GM19351 (cell line): ENCODE results near the gene MLIP.
A peak's percentile ranks its signal among the peaks of the same experiment; 100 is the strongest.
"Not testable (repeated sequence)": the region's sequence is repeated elsewhere in the genome, so short reads cannot be mapped to it uniquely, and the experiment has no call there.

Experiments used
- ATAC-seq: cut with Tn5 transposase; IDR thresholded peaks from one replicate; pipeline ENCODE4 v1.9.1; 2021; ENCODE audit warnings: mild to moderate bottlenecking, moderate library complexity; ENCODE audit not compliant: unreplicated experiment

Gene MLIP

GRCh38 chr6:54140811-54141210 lies 29.6 kb downstream of the MLIP start:
- ATAC-seq, result no peak

- no peak for ATAC-seq
Measured at GRCh38 chr6:54142889-54143519, 31.8 kb downstream of the MLIP start.

GRCh38 chr6:54151861-54152260 lies 40.6 kb downstream of the MLIP start:
- ATAC-seq, result no peak

GRCh38 chr6:54156650-54157250 lies 45.5 kb downstream of the MLIP start:
- no peak for ATAC-seq

- ATAC-seq, result no peak
Measured at GRCh38 chr6:54157405-54157804, 46.2 kb downstream of the MLIP start.

GRCh38 chr6:54173089-54173488 lies 61.8 kb downstream of the MLIP start:
- ATAC-seq, result no peak

- ATAC-seq, result no peak
Measured at GRCh38 chr6:54179152-54179551, 67.9 kb downstream of the MLIP start.

- no peak for ATAC-seq
Measured at GRCh38 chr6:54183616-54184015, 72.4 kb downstream of the MLIP start.

GRCh38 chr6:54185885-54186284 lies 74.6 kb downstream of the MLIP start:
- ATAC-seq, result no peak

GRCh38 chr6:54188846-54189245 lies 77.6 kb downstream of the MLIP start:
- ATAC-seq, result no peak

GRCh38 chr6:54191461-54191860 lies 80.2 kb downstream of the MLIP start:
- ATAC-seq, result no peak

GRCh38 chr6:54192993-54193392 lies 81.8 kb downstream of the MLIP start:
- ATAC-seq, result no peak

- ATAC-seq, result no peak
Measured at GRCh38 chr6:54193560-54193959, 82.3 kb downstream of the MLIP start.

- ATAC-seq, result no peak
Measured at GRCh38 chr6:54194067-54194466, 82.8 kb downstream of the MLIP start.

- no peak for ATAC-seq
Measured at GRCh38 chr6:54195637-54196036, 84.4 kb downstream of the MLIP start.

GRCh38 chr6:54196905-54197304 lies 85.7 kb downstream of the MLIP start:
- ATAC-seq, result no peak

GRCh38 chr6:54198134-54198533 lies 86.9 kb downstream of the MLIP start:
- no peak for ATAC-seq

- not testable (repeated sequence) for ATAC-seq
Measured at GRCh38 chr6:54203474-54204035, 92.3 kb downstream of the MLIP start.

- no peak for ATAC-seq
Measured at GRCh38 chr6:54204921-54205591, 93.8 kb downstream of the MLIP start.

- ATAC-seq, result peak; percentile 56
Measured at GRCh38 chr6:54206510-54206909, 95.3 kb downstream of the MLIP start.

- not testable (repeated sequence) for ATAC-seq
Measured at GRCh38 chr6:54209983-54210382, 98.7 kb downstream of the MLIP start.

- no peak for ATAC-seq
Measured at GRCh38 chr6:54214286-54214685, 103.0 kb downstream of the MLIP start.
